Osteoblast (primary cell): ENCODE measurements around the gene PRKCB. TPM values are rescaled to one million over a fixed set of nuclear protein-coding genes. Genes with fewer than 3 reads are reported as not detected.

Source experiments
- DNase-seq: peaks from one replicate; pipeline ENCODE4 v3.0.0; 2011; ENCODE audit warnings: low spot score, mixed read lengths; ENCODE audit not compliant: insufficient read length; ENCODE audit errors: missing footprints
- H2AFZ ChIP-seq: 2 replicates; pipeline ENCODE4 v1.6.0; 2011; ENCODE audit warnings: mild to moderate bottlenecking, low read length
- H3K27ac ChIP-seq: 2 replicates; pipeline ENCODE4 v1.5.1; 2011; ENCODE audit warnings: mild to moderate bottlenecking, low read depth, low read length, moderate library complexity
- H3K27me3 ChIP-seq: 2 replicates; pipeline ENCODE4 v1.6.0; 2012; ENCODE audit warnings: mild to moderate bottlenecking, control low read depth, inconsistent platforms, low read length, moderate library complexity; ENCODE audit not compliant: insufficient read depth
- H3K36me3 ChIP-seq: 2 replicates; pipeline ENCODE4 v1.5.1; 2011; ENCODE audit warnings: mild to moderate bottlenecking, low read length, control low read depth, moderate library complexity; ENCODE audit not compliant: insufficient read depth
- H3K4me1 ChIP-seq: 2 replicates; pipeline ENCODE4 v1.5.1; 2011; ENCODE audit warnings: mild to moderate bottlenecking, low read length, control low read depth, moderate library complexity; ENCODE audit not compliant: insufficient read depth
- H3K4me2 ChIP-seq: 2 replicates; pipeline ENCODE4 v1.6.0; 2011; ENCODE audit warnings: mild to moderate bottlenecking, low read length; ENCODE audit not compliant: insufficient read depth
- H3K4me3 ChIP-seq: fragments of 200-600 bp; sonication (generic); 3 replicates; pipeline ENCODE4 v1.5.1; 2012; ENCODE audit warnings: mild to moderate bottlenecking, low read length, inconsistent platforms; ENCODE audit not compliant: insufficient read depth
- H3K79me2 ChIP-seq: 2 replicates; pipeline ENCODE4 v1.6.0; 2012; ENCODE audit warnings: mild to moderate bottlenecking, low read length, control low read depth, inconsistent platforms; ENCODE audit not compliant: insufficient read depth
- H3K9me3 ChIP-seq: 2 replicates; pipeline ENCODE4 v1.5.1; 2011; ENCODE audit warnings: low read depth, low read length, control low read depth
- H4K20me1 ChIP-seq: 2 replicates; pipeline ENCODE4 v1.6.0; 2012; ENCODE audit warnings: mild to moderate bottlenecking, low read length, control low read depth; ENCODE audit not compliant: insufficient read depth
- total RNA-seq: library from RNA; depleted of rRNA; stranded (reverse); fragments of >200 nt; gene quantifications from 2 replicates; pipeline ENCODE4 v1.2.3, GENCODE V29; 2012
- TF ChIP-seq, protein P1 (sequence below): IDR thresholded peaks from 2 replicates; pipeline ENCODE4 v1.5.1; 2011; ENCODE audit warnings: mild to moderate bottlenecking, low read depth, low read length, moderate library complexity; ENCODE audit errors: extremely low read depth

Gene PRKCB
- total RNA-seq, 1 donor: under 0.01 TPM

DNA sequence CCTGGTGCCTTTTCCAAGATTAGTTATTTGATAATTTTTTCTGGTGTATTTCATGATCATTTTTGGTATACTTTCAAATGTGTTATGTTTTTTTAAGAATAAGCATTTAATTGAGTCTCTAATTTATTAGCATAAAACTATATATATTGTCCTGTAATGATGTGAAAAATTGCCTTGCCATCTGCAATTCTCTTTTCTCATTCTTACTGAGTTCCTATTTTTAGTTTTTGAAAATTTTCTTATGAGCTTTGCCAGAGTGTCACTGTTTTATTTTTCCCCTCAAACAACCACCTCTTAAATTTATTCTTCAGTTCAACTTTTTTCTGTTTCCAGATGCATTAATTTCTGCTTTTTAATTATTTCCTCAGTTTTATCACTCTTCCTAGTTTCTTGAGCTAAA, 59.3 kb downstream of the PRKCB start:
- H3K9me3 ChIP-seq: no peaks in the 10 kb centered on the region
- no peaks in the 10 kb centered on the region for H4K20me1 ChIP-seq
- H3K4me1 ChIP-seq: no peaks in the 10 kb centered on the region
- no peak overlapping the region for H3K4me2 ChIP-seq
- TF ChIP-seq, protein P1, sequence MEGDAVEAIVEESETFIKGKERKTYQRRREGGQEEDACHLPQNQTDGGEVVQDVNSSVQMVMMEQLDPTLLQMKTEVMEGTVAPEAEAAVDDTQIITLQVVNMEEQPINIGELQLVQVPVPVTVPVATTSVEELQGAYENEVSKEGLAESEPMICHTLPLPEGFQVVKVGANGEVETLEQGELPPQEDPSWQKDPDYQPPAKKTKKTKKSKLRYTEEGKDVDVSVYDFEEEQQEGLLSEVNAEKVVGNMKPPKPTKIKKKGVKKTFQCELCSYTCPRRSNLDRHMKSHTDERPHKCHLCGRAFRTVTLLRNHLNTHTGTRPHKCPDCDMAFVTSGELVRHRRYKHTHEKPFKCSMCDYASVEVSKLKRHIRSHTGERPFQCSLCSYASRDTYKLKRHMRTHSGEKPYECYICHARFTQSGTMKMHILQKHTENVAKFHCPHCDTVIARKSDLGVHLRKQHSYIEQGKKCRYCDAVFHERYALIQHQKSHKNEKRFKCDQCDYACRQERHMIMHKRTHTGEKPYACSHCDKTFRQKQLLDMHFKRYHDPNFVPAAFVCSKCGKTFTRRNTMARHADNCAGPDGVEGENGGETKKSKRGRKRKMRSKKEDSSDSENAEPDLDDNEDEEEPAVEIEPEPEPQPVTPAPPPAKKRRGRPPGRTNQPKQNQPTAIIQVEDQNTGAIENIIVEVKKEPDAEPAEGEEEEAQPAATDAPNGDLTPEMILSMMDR: no peak
- H3K79me2 ChIP-seq: no peaks in the 10 kb centered on the region
- H3K4me3 ChIP-seq: no peak overlapping the region
- H3K36me3 ChIP-seq: no peaks in the 10 kb centered on the region
- no peaks in the 10 kb centered on the region for H3K27me3 ChIP-seq
- H2AFZ ChIP-seq: no peak overlapping the region
- no peak for DNase-seq
- H3K27ac ChIP-seq: no peak overlapping the region

DNA sequence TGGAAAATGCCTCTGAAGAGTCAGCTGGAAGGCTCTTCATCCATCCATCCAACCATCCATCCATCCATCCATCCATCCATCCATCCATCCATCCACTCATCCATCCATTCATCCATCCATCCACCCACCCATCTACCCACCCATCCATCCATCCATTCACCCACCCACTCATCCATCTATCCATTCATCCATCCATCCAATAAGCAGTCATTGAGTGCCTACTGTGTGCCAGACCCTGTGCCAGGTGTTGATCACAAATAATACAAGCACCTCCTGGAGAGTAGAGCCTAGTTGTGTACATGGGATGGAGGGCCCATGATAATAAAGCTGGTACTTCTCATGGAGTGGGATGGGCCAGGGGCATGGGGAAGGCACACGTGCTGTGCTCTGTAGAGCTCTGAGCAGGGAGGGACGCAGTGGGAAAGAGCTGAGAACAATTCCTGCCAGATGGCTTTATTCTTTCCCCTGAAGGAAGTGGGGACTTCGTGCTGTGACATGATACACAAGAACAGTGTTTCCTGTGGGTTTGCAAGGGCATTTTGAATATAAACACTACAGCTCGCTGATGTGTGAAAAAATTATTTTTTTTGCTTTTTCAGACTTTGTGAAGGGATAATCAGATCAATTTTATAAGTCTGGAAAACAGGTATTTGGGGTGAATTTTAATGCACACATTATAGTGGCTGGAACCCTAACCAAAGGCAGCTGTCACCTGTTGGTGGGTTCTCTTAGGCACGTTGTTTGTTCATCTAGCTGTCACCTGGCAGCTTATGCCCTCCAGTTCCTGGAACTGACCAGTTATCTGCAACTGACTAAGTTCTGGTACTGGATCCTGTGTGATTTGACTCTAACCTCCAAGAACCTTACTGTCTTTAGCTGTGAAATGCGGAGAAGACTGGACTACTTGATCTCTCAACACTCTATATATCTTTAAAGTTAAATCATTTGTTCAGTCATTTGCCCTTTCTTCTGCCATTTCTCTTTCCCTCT, 61.3 kb downstream of the PRKCB start:
- Histone ChIP-seq H3K79me2 (no peaks in the 10 kb centered on the region), H3K36me3 (no peaks in the 10 kb centered on the region), H3K27me3 (no peaks in the 10 kb centered on the region), H2AFZ (no peak overlapping the region), H3K4me3 (no peak overlapping the region), H3K4me1 (no peaks in the 10 kb centered on the region), H3K9me3 (no peaks in the 10 kb centered on the region), H3K27ac (no peak overlapping the region), H4K20me1 (no peaks in the 10 kb centered on the region), H3K4me2 (no peak overlapping the region)
- TF ChIP-seq, protein P1: no peak
- no peak for DNase-seq

DNA sequence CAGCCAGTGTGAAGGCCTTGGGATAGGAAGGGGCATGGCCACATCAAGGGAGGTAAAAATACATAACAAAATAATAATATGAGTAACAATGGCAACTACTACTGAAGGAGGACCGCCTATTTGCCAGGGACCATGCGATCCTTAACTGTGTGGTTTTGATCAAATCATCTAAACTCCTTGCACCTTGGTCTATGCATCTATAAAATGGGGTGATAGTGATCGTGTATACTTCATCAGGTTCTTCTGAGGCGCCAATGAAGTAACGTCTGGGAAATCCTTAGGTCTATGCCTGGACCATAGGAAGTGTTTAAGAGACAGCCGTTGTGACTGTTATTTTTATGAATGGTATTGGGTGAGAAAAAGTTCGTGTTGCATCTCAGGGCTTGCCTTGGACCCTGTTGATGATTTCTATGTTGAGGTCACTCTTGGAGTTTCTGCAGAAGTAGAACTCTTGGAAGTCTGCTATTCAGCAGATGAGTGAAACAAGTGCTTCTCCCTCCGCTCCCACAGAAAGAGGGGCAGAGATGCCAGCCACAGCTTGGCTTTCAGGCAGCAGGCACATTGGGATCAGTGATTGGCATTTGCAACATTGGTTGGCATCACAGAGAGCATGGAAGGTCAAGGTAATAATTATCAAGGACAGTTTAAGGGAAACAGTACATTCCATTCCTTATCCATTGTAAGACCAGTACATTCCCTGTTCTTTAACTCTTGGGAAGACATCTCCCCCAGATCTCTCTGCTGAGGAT, 63.1 kb downstream of the PRKCB start:
- Histone ChIP-seq H3K27ac (no peak overlapping the region), H3K4me1 (no peaks in the 10 kb centered on the region), H4K20me1 (no peaks in the 10 kb centered on the region), H3K27me3 (no peaks in the 10 kb centered on the region), H3K36me3 (no peaks in the 10 kb centered on the region), H3K4me2 (no peak overlapping the region), H3K79me2 (no peaks in the 10 kb centered on the region), H3K9me3 (no peaks in the 10 kb centered on the region), H3K4me3 (no peak overlapping the region), H2AFZ (no peak overlapping the region)
- TF ChIP-seq, protein P1: no peak
- no peak for DNase-seq

DNA sequence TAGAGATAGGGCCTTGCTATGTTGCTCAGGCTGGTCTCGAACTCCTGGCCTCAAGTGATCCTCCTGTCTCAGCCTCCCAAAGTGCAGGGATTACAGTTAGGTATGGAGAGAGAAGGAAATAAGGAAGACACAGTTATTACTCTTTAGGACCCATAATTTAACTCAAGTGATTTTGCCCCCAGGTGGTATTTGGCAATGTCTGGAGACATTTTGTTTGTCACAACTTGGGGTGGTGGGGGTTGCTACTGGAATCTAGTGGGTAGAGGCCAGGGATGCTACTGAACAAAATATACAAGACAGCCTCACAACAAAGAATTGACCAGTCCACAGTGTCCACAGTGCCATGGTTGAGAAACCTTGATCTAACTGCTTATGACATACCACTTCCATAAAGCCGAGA, 64.1 kb downstream of the PRKCB start:
- H3K36me3 ChIP-seq: no peaks in the 10 kb centered on the region
- no peaks in the 10 kb centered on the region for H3K79me2 ChIP-seq
- no peaks in the 10 kb centered on the region for H3K4me1 ChIP-seq
- no peak overlapping the region for H2AFZ ChIP-seq
- no peaks in the 10 kb centered on the region for H4K20me1 ChIP-seq
- H3K27me3 ChIP-seq: no peaks in the 10 kb centered on the region
- DNase-seq: no peak
- H3K4me2 ChIP-seq: no peak overlapping the region
- no peak overlapping the region for H3K4me3 ChIP-seq
- TF ChIP-seq, protein P1: no peak
- H3K9me3 ChIP-seq: no peaks in the 10 kb centered on the region
- H3K27ac ChIP-seq: no peak overlapping the region
